Measurements from ENCODE around the gene ULK4.

Gene ULK4

GRCh38 chr3:41364736-41365135, 597.2 kb downstream of the ULK4 start:
- Histone ChIP-seq H3K4me2 (ENCODE audit: low read depth, low read length, poor library complexity, severe bottlenecking) (no peak overlapping the region), H3K9ac (ENCODE audit: low read length) (no peak overlapping the region), H3K4me3 (ENCODE audit: insufficient read depth, low read length, poor library complexity, severe bottlenecking) (no peak overlapping the region), H3K27ac (ENCODE audit: low read depth, low read length) (no peak overlapping the region), H3K36me3 (ENCODE audit: low read length) (no peaks in the 10 kb centered on the region), H3K79me2 (ENCODE audit: insufficient read depth, low read length) (no peaks in the 10 kb centered on the region), H3K9me3 (ENCODE audit: insufficient read depth, low read length) (no peaks in the 10 kb centered on the region), H3K27me3 (ENCODE audit: low read length) (no peaks in the 10 kb centered on the region), H3F3A (ENCODE audit: insufficient read depth) (no peaks in the 10 kb centered on the region), H2AFZ (ENCODE audit: low read depth, low read length, severe bottlenecking) (no peak overlapping the region), H3K9me2 (replicated peaks; ENCODE audit: insufficient read depth, low read length) (no peaks in the 10 kb centered on the region), H4K20me1 (ENCODE audit: low read depth, low read length) (no peaks in the 10 kb centered on the region)
- TF ChIP-seq, protein P1, sequence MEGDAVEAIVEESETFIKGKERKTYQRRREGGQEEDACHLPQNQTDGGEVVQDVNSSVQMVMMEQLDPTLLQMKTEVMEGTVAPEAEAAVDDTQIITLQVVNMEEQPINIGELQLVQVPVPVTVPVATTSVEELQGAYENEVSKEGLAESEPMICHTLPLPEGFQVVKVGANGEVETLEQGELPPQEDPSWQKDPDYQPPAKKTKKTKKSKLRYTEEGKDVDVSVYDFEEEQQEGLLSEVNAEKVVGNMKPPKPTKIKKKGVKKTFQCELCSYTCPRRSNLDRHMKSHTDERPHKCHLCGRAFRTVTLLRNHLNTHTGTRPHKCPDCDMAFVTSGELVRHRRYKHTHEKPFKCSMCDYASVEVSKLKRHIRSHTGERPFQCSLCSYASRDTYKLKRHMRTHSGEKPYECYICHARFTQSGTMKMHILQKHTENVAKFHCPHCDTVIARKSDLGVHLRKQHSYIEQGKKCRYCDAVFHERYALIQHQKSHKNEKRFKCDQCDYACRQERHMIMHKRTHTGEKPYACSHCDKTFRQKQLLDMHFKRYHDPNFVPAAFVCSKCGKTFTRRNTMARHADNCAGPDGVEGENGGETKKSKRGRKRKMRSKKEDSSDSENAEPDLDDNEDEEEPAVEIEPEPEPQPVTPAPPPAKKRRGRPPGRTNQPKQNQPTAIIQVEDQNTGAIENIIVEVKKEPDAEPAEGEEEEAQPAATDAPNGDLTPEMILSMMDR (IDR thresholded peaks at IDR 0.05; ENCODE audit: insufficient read depth, low read length, poor library complexity, severe bottlenecking): no peak
- TF ChIP-seq EZH2phosphoT487 (conservative IDR thresholded peaks at IDR 0.05; ENCODE audit: low read length): no peak

DNA sequence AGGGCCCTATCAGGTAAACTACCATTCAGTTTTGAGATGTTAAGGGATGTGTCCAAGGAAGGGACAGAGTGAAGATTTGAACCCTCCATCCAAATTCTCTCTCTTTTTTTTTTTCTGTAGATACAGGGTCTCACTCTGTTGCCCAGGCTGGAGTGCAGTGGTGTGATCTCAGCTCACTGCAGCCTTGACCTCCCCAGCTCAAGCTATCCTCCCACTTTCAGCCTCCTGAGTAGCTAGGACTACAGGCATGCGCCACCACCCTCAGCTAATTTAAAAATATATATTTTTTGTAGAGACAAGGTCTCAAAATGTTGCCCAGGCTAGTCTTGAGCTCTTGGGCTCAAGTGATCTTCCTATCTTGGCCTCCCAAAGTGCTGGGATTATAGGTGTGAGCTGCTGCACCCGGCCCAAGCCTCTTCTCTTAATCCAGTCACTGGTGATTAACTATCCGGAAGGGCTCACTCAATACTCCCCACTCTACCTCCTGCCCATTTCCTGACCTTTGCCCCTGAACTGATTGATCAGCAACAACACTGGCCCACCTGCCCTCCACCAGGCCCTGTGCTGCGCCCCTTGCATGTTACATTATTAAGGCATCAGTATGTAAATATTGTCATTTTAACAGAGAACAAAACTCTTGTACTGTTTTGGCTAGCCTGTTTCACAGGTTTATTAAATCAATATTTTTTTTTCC, 597.9 kb downstream of the ULK4 start:
- Histone ChIP-seq H3K9me2 (replicated peaks; ENCODE audit: insufficient read depth, low read length) (no peaks in the 10 kb centered on the region), H3K27ac (ENCODE audit: low read depth, low read length) (no peak overlapping the region), H2AFZ (ENCODE audit: low read depth, low read length, severe bottlenecking) (no peak overlapping the region), H3K4me2 (ENCODE audit: low read depth, low read length, poor library complexity, severe bottlenecking) (no peak overlapping the region), H3K36me3 (ENCODE audit: low read length) (no peaks in the 10 kb centered on the region), H3K9ac (ENCODE audit: low read length) (no peak overlapping the region), H3F3A (ENCODE audit: insufficient read depth) (no peaks in the 10 kb centered on the region), H3K27me3 (ENCODE audit: low read length) (no peaks in the 10 kb centered on the region), H3K9me3 (ENCODE audit: insufficient read depth, low read length) (no peaks in the 10 kb centered on the region), H4K20me1 (ENCODE audit: low read depth, low read length) (no peaks in the 10 kb centered on the region), H3K4me3 (ENCODE audit: insufficient read depth, low read length, poor library complexity, severe bottlenecking) (no peak overlapping the region), H3K79me2 (ENCODE audit: insufficient read depth, low read length) (no peaks in the 10 kb centered on the region)
- TF ChIP-seq, protein P1 (IDR thresholded peaks at IDR 0.05; ENCODE audit: insufficient read depth, low read length, poor library complexity, severe bottlenecking): no peak
- no peak for TF ChIP-seq EZH2phosphoT487 (conservative IDR thresholded peaks at IDR 0.05; ENCODE audit: low read length)

GRCh38 chr3:41362638-41363559, 599.0 kb downstream of the ULK4 start:
- no peak overlapping the region for H3K4me2 ChIP-seq (ENCODE audit: low read depth, low read length, poor library complexity, severe bottlenecking)
- H3K36me3 ChIP-seq (ENCODE audit: low read length): no peaks in the 10 kb centered on the region
- no peaks in the 10 kb centered on the region for H3K9me2 ChIP-seq (replicated peaks; ENCODE audit: insufficient read depth, low read length)
- H3F3A ChIP-seq (ENCODE audit: insufficient read depth): no peaks in the 10 kb centered on the region
- no peak for TF ChIP-seq EZH2phosphoT487 (conservative IDR thresholded peaks at IDR 0.05; ENCODE audit: low read length)
- TF ChIP-seq, protein P1 (IDR thresholded peaks at IDR 0.05; ENCODE audit: insufficient read depth, low read length, poor library complexity, severe bottlenecking): no peak
- H3K4me3 ChIP-seq (ENCODE audit: insufficient read depth, low read length, poor library complexity, severe bottlenecking): no peak overlapping the region
- no peaks in the 10 kb centered on the region for H4K20me1 ChIP-seq (ENCODE audit: low read depth, low read length)
- H3K27ac ChIP-seq (ENCODE audit: low read depth, low read length): no peak overlapping the region
- H3K27me3 ChIP-seq (ENCODE audit: low read length): no peaks in the 10 kb centered on the region
- H2AFZ ChIP-seq (ENCODE audit: low read depth, low read length, severe bottlenecking): no peak overlapping the region
- H3K79me2 ChIP-seq (ENCODE audit: insufficient read depth, low read length): no peaks in the 10 kb centered on the region
- H3K9ac ChIP-seq (ENCODE audit: low read length): no peak overlapping the region
- no peaks in the 10 kb centered on the region for H3K9me3 ChIP-seq (ENCODE audit: insufficient read depth, low read length)

Measured in SU-DHL-6 (cell line).